Mammary epithelial cell (primary cell): ENCODE results near the gene SLC22A17.

Experiments used
- CTCF ChIP-seq, 2 donors: IDR thresholded peaks in 1 of 2; conservative IDR thresholded peaks in 1 of 2; 2 replicates each; pipeline ENCODE4 v1.5.1; 2011 to 2012; ENCODE audit warnings: inconsistent platforms in 2 of 2, low read length in 2 of 2, mild to moderate bottlenecking in 2 of 2, control low read depth in 1 of 2, low read depth in 1 of 2; ENCODE audit not compliant: insufficient read depth in 1 of 2; ENCODE audit errors: extremely low read depth in 1 of 2
- EZH2 ChIP-seq: IDR thresholded peaks from 2 replicates; pipeline ENCODE4 v1.6.1; 2012; ENCODE audit warnings: low read length, inconsistent platforms, borderline replicate concordance

GRCh38 chr14:23361320-23361719, 8.6 kb upstream of the SLC22A17 start:
- no peak for TF ChIP-seq CTCF (conservative IDR thresholded peaks at IDR 0.05 in 1 of 2, IDR thresholded peaks at IDR 0.05 in 1 of 2; ENCODE audit: extremely low read depth in 1 of 2, insufficient read depth in 1 of 2, low read depth in 1 of 2, low read length in 2 of 2)
- TF ChIP-seq EZH2, result no peak
